ENCODE results near the gene NEUROG2.
"Not testable (repeated sequence)": the region's sequence is repeated elsewhere in the genome, so short reads cannot be mapped to it uniquely, and the experiment has no call there.

Gene NEUROG2

GRCh38 chr4:112516066-112516470 lies at the start of gene NEUROG2:
Gene NEUROG2 (minus strand): TSS chr4:112516180. CDS start chr4:112515475, 705 bp downstream.
- DNase-seq (ENCODE audit: insufficient read length, low spot score) (no peak), FAIRE-seq (no peak)

DNA sequence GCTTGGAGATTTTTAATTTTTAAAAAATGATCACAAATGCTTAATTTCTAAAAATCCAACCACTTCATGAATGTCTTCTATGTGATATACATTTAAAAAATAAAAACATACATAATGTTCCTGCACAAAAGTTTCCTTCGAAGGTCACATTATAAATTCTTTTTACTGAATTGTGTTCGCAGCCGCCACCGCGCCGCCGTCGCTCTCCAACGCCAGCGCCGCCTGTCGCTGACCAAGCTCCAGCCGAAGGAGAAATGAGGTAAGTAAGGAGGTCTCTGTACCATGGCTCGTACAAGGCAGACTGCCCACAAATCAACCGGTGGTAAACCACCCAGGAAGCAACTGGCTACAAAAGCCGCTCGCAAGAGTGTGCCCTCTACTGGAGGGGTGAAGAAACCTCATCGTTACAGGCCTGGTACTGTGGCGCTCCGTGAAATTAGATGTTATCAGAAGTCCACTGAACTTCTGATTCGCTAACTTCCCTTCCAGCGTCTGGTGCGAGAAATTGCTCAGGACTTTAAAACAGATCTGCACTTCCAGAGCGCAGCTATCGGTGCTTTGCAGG lies 48.8 kb upstream of the NEUROG2 start:
- FAIRE-seq (no peak), DNase-seq (ENCODE audit: insufficient read length, low spot score) (no peak)

DNA sequence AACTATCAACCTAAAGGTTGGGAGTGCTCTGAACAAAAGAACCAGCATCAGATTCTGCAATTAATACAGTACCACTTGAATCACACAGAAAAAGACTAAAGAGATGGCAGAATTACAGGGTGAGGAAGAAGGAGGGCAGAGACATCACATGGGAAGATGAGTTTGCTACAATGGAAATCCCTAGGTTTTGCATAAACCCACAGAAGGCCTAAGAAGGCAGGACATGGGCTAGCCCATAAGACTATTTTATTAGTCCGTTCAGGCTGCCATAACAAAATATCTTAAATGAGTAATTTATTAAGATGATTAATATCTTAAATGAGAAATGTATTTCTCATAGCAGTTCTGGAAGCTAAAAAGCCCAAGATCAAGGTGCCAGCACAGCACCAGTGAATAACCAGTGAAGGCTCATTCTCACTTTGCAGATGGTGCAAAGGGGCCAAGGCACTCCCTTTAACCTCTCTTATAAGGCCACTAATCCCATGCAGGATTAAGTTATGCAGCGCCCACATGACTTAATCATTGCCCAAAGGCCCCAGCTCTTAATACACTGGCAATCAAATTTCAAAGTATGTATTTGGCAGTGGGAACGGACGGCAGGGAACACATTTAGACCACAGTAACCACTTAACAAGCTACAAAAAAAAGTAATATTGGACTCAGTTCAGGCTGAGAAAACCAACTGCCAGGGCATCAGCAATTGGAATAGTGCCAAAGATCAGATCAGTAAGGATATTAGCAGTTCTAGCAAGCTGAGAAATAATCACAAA lies 47.6 kb upstream of the NEUROG2 start:
- DNase-seq (ENCODE audit: insufficient read length, low spot score) (no peak), FAIRE-seq (no peak)

DNA sequence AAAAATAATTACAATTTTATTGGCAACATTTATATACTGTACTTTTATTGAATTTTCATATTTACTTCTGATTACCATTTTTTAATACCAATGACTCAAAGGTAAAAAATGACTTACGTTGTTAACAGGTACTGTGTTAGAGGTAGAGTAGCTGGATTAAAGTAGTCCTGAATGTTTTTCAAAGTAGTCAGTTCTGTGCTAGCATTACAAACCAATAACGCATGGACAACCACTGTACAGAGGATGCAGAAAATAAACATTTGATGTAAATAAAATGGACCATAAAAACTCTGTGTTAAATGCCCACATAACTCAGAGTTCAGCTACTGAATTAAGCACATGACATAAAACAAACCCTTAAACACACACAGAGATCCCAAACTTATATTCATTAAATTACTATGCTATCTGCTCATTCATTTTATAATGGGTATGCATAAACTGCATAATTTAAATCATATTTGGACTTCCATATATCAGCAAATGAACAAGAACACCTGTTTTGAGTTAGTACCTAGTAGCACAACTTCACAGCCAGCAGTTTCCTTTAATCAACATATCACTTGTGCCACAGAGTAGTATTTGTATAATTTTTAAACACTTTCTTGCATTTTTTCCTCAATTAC lies 46.4 kb upstream of the NEUROG2 start:
- DNase-seq (ENCODE audit: insufficient read length, low spot score) = no peak
- FAIRE-seq = no peak

- no peak for FAIRE-seq
- DNase-seq (ENCODE audit: insufficient read length, low spot score) = no peak
Observed at GRCh38 chr4:112560084-112560483, 44.1 kb upstream of the NEUROG2 start.

- FAIRE-seq (no peak), DNase-seq (ENCODE audit: insufficient read length, low spot score) (no peak)
Observed at GRCh38 chr4:112559053-112559452, 43.1 kb upstream of the NEUROG2 start.

- DNase-seq (ENCODE audit: insufficient read length, low spot score) (no peak), FAIRE-seq (no peak)
Observed at GRCh38 chr4:112557676-112558411, 41.9 kb upstream of the NEUROG2 start.

DNA sequence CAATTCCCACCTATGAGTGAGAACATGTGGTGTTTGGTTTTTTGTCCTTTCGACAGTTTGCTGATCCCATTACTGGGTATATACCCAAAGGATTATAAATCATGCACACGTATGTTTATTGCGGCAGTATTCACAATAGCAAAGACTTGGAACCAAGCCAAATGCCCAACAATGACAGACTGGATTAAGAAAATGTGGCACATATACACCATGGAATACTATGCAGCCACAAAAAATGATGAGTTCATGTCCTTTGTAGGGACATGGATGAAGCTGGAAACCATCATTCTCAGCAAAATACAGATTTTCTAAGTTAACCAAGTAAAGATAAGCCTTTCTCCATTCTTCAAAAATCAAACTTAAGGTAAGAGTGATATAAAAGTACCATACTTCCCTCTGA lies 38.3 kb upstream of the NEUROG2 start:
- not testable (repeated sequence) for FAIRE-seq; DNase-seq (ENCODE audit: insufficient read length, low spot score)

GRCh38 chr4:112552668-112553067 lies 36.7 kb upstream of the NEUROG2 start:
- peak; percentile 11 for FAIRE-seq
- DNase-seq (ENCODE audit: insufficient read length, low spot score) = no peak

GRCh38 chr4:112550728-112551127 lies 34.7 kb upstream of the NEUROG2 start:
- DNase-seq (ENCODE audit: insufficient read length, low spot score) (no peak), FAIRE-seq (no peak)

DNA sequence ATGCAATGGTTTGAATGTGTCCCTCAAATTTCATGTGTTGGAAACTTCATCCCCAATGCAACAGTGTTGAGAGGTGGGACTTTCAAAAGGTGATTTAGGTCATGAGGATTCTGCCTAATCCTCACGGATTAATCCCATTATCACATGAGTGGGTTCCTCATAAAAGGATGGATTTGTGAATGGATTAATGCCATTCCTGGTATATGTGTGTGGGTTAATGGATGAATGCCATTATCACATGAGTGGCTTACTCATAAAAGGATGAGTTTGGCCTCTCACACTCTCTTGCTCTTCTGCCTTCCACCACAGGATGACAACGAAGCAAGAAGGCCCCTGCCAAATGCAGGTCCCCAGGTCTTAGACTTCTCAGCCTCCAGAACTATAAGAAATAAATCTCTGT lies 30.5 kb upstream of the NEUROG2 start:
- DNase-seq (ENCODE audit: insufficient read length, low spot score) (no peak), FAIRE-seq (no peak)

DNA sequence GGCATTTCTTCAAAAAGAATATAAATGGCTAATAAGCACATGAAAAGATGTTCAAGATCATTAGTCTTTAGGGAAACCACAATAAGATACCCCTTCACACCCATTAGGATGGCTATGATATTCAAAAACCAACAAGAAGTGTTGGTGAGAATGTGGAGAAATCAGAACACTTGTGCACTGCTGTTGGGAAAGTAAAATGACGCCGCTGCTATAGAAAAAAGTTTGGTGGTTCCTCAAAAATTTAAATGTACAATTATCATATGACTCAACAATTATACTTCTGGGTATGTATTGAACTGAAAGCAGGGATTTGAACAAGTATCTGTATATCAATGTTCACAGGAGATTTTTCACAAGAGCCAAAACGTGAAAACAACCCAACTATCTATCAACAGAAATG lies 29.4 kb upstream of the NEUROG2 start:
- DNase-seq (ENCODE audit: insufficient read length, low spot score) (no peak), FAIRE-seq (no peak)

DNA sequence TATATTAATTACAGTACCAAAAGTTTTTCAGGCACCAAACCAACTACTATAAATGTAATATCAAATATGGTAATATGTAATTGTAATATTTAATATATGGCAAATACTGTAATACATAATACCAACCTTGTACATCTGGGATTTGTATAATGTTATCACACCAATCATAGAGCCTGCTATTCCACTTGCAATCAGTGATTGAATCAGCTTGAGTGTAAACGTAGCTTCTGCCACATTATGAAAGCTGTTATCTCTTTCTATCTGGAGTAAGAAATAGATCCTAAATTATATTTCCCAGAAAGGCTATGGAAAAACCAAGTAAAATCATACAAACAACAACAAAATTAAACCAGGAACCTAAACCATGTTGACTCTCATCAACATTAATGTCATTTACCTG lies 24.7 kb upstream of the NEUROG2 start:
- FAIRE-seq (no peak), DNase-seq (ENCODE audit: insufficient read length, low spot score) (no peak)

GRCh38 chr4:112536123-112536522 lies 20.1 kb upstream of the NEUROG2 start:
- FAIRE-seq (no peak), DNase-seq (ENCODE audit: insufficient read length, low spot score) (no peak)

DNA sequence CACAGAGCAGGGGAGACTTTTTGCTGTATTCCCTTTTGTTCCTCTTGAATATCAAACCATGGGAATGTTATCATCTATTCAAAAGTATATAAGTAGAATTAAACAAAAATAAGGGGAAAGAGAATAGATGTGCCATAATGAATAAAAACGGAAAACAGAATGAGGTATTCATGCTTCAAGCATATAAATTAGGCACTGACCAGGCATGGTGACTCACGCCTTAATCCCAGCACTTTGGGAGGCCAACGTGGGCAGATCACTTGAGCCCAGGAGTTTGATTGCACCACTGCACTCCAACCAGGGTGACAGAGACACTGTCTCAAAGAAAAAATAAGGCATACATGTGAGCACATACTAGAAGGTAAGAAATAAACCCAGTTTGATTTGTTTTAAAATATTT lies 16.3 kb upstream of the NEUROG2 start:
- no peak for DNase-seq (ENCODE audit: insufficient read length, low spot score)

GRCh38 chr4:112531146-112531545 lies 15.2 kb upstream of the NEUROG2 start:
- FAIRE-seq (no peak), DNase-seq (ENCODE audit: insufficient read length, low spot score) (no peak)

More for the DNA sequence above, 16.3 kb upstream of the NEUROG2 start:
- no peak for FAIRE-seq

GRCh38 chr4:112526061-112526460 lies 10.1 kb upstream of the NEUROG2 start:
- DNase-seq (ENCODE audit: insufficient read length, low spot score) = no peak
- FAIRE-seq = no peak

DNA sequence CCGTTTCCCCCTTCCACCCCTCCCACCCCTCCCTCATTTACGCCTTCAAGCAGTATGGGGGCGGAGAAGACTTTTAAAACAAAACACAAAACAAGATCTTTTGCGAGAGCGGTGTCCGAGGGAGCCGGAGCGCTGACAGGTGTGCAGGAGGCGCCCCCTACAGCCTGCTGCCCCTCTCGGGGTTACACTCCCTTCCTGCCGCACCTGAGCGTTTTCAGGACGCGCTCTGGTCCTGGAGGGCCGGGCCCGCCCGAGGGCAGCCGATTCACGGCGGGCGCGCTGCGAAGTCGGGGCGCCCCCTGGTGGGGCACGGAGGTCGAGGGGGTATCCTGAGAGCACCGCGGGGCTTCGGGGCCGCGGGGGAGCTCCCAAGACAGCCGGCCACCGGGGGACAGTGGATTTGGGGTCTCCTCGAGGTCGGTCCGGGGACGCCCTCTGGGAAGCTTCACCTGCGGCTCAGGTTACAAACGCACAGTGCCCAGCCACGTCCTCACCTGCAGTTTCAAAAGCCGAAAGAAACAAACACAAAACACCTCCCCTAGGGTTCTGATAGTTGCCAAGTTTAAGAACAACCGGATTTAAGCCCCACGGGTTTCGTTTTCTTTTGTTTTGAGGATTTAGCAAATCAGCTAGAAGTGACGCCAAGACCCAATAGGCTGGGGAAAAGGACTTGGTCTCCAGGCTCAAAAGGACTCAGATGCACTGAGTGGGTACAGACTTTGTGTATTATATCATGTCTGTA lies 8.0 kb upstream of the NEUROG2 start:
- DNase-seq (ENCODE audit: insufficient read length, low spot score) = peak; percentile 59
- FAIRE-seq = peak; percentile 95

- FAIRE-seq = no peak
Observed at GRCh38 chr4:112523008-112523721, 7.2 kb upstream of the NEUROG2 start.

GRCh38 chr4:112522431-112522830 lies 6.5 kb upstream of the NEUROG2 start:
- FAIRE-seq = not testable (repeated sequence)

More at GRCh38 chr4:112523008-112523721, 7.2 kb upstream of the NEUROG2 start:
- DNase-seq (ENCODE audit: insufficient read length, low spot score) = no peak

More at GRCh38 chr4:112522431-112522830, 6.5 kb upstream of the NEUROG2 start:
- not testable (repeated sequence) for DNase-seq (ENCODE audit: insufficient read length, low spot score)

Data from GM19239 (cell line).